B cell (primary cell): ENCODE data around the gene ZNF592. TPM values are rescaled to one million over a fixed set of nuclear protein-coding genes. Genes with fewer than 3 reads are reported as not detected.

ENCODE experiments used
- ATAC-seq: fragments of 200-7000 bp; cut with Tn5 transposase; one replicate; pipeline ENCODE4 v1.10.0; 2021; ENCODE audit warnings: low read depth, mild to moderate bottlenecking, moderate number of reproducible peaks, moderate library complexity
- CTCF ChIA-PET: fragments of 350-600 bp; sonication (Branson Sonifier 250); formaldehyde crosslinking; loops from one replicate; lab custom pipeline; 2021; ENCODE audit warnings: antibody characterized with exemption, inconsistent platforms; lab: Charles Lee
- POLR2A ChIA-PET: fragments of 350-600 bp; sonication (Branson Sonifier 250); formaldehyde crosslinking; loops from one replicate; lab custom pipeline; 2021; ENCODE audit warnings: antibody characterized with exemption; lab: Charles Lee
- DNase-seq: peaks from one replicate; pipeline ENCODE4 v3.0.0; 2013
- H2AFZ ChIP-seq: 2 replicates; pipeline ENCODE4 v1.6.1; 2012; ENCODE audit warnings: mild to moderate bottlenecking, low read depth, low read length; ENCODE audit not compliant: insufficient read depth, poor library complexity, severe bottlenecking
- H3K27ac ChIP-seq, 2 donors: 1 replicate in 1 of 2; 2 replicates in 1 of 2; pipeline ENCODE4 v1.5.1; 2012 to 2013; ENCODE audit warnings: low read length in 2 of 2, mild to moderate bottlenecking in 2 of 2, moderate library complexity in 1 of 2
- H3K27me3 ChIP-seq, 4 experiments: fragments of 200-600 bp in 1 of 4; sonication (generic) in 1 of 4; replicated peaks in 1 of 4; 1 replicate in 2 of 4; 2 replicates in 2 of 4; pipeline versions ENCODE4 v1.6.1 to v1.7.0; 2013 to 2016; ENCODE audit warnings: low read length in 3 of 4, mild to moderate bottlenecking in 2 of 4, mixed read lengths in 1 of 4, moderate library complexity in 1 of 4; ENCODE audit not compliant: insufficient read depth in 4 of 4, control insufficient read depth in 3 of 4; ENCODE audit errors: control extremely low read depth in 1 of 4
- H3K36me3 ChIP-seq, 2 experiments: replicated peaks in 1 of 2; 1 replicate in 1 of 2; 2 replicates in 1 of 2; pipeline versions ENCODE4 v1.6.1 to v1.7.1; 2013; ENCODE audit warnings: low read length in 1 of 2; ENCODE audit not compliant: insufficient read depth in 2 of 2, control insufficient read depth in 1 of 2; ENCODE audit errors: control extremely low read depth in 1 of 2, extremely low read depth in 1 of 2
- H3K4me1 ChIP-seq, 2 donors: fragments of 200-600 bp in 1 of 2; sonication (generic) in 1 of 2; 1 replicate in 1 of 2; 2 replicates in 1 of 2; pipeline versions ENCODE4 v1.5.1 to v1.6.1; 2013 to 2017; ENCODE audit warnings: low read length in 2 of 2; ENCODE audit not compliant: control insufficient read depth in 2 of 2, insufficient read depth in 2 of 2
- H3K4me2 ChIP-seq: replicated peaks from 2 replicates; pipeline ENCODE3; 2012; ENCODE audit warnings: mild to moderate bottlenecking, low read depth, low read length; ENCODE audit not compliant: poor library complexity, severe bottlenecking
- H3K4me3 ChIP-seq, 5 experiments: fragments of 200-600 bp in 1 of 5; sonication (generic) in 1 of 5; 1 replicate in 3 of 5; 2 replicates in 2 of 5; pipeline versions ENCODE4 v1.5.1 to v1.7.0; 2011 to 2016; ENCODE audit warnings: low read length in 4 of 5, mild to moderate bottlenecking in 4 of 5, low read depth in 2 of 5, control low read depth in 1 of 5, moderate library complexity in 1 of 5; ENCODE audit not compliant: insufficient read depth in 1 of 5; ENCODE audit errors: control extremely low read depth in 1 of 5, extremely low read depth in 1 of 5
- H3K79me2 ChIP-seq: fragments of 200-600 bp; sonication (generic); one replicate; pipeline ENCODE4 v1.6.0; 2016; ENCODE audit warnings: low read length; ENCODE audit not compliant: control insufficient read depth, insufficient read depth
- H3K9ac ChIP-seq: fragments of 200-600 bp; sonication (generic); 2 replicates; pipeline ENCODE4 v1.6.1; 2017; ENCODE audit warnings: mild to moderate bottlenecking, low read length, moderate library complexity
- H3K9me3 ChIP-seq, 3 donors: one replicate each; pipeline versions ENCODE4 v1.6.1 to v1.7.1; 2013; ENCODE audit warnings: low read length in 2 of 3; ENCODE audit not compliant: control insufficient read depth in 2 of 3, insufficient read depth in 1 of 3; ENCODE audit errors: control extremely low read depth in 1 of 3
- H4K20me1 ChIP-seq: 2 replicates; pipeline ENCODE4 v1.6.0; 2012; ENCODE audit warnings: mild to moderate bottlenecking, low read length; ENCODE audit not compliant: insufficient read depth, control insufficient read depth, poor library complexity, severe bottlenecking
- H3K27ac Mint-ChIP-seq: one replicate; pipeline ENCODE4 v1.8.0; 2021; ENCODE audit warnings: mixed read lengths
- H3K27me3 Mint-ChIP-seq: one replicate; pipeline ENCODE4 v1.8.0; 2021; ENCODE audit warnings: mixed read lengths
- H3K4me1 Mint-ChIP-seq: one replicate; pipeline ENCODE4 v1.8.0; 2021; ENCODE audit warnings: mixed read lengths
- H3K4me3 Mint-ChIP-seq: one replicate; pipeline ENCODE4 v1.8.0; 2021; ENCODE audit warnings: mixed read lengths
- H3K9me3 Mint-ChIP-seq: one replicate; pipeline ENCODE4 v1.8.0; 2022; ENCODE audit warnings: mixed read lengths; ENCODE audit not compliant: insufficient read depth
- EZH2 ChIP-seq: IDR thresholded peaks from 2 replicates; pipeline ENCODE4 v1.6.1; 2012; ENCODE audit warnings: borderline replicate concordance, low read depth, mild to moderate bottlenecking, moderate library complexity, low read length; ENCODE audit not compliant: insufficient read depth, poor library complexity, severe bottlenecking
- WGBS: methylation state at CpG from one replicate; pipeline ENCODE4 v1.1.5; 2013; ENCODE audit warnings: missing lambda C conversion rate; ENCODE audit not compliant: insufficient coverage; 5-methylcytosine and 5-hydroxymethylcytosine counted together
- intact Hi-C: fragments of 100-400 bp; cut with micrococcal nuclease; formaldehyde crosslinking; loops from one replicate; pipeline ENCODE4 v1.10.0; 2022
- polyA plus RNA-seq: library from polyadenylated mRNA; depleted of rRNA; stranded (reverse); fragments of >200 nt; gene quantifications from 2 replicates; pipeline ENCODE4 v1.2.3, GENCODE V29; 2012
- total RNA-seq, 2 donors: library from RNA; stranded (reverse); fragments of 120-200 nt in 1 of 2; gene quantifications; 1 replicate in 1 of 2; 2 replicates in 1 of 2; pipeline versions ENCODE4 v1.2.3 to v1.2.4, GENCODE V29; 2013 to 2022
- TF ChIP-seq, protein P1 (sequence below): fragments of 200-600 bp; IDR thresholded peaks from one replicate; pipeline ENCODE4 v1.8.0; 2022; ENCODE audit warnings: antibody characterized with exemption, mild to moderate bottlenecking

The ZNF592 gene
- total and polyA plus RNA-seq, 2 donors (not counting 1 experiment from before 2014, with no cell fraction given): 35.8 to 64.4 TPM

DNA sequence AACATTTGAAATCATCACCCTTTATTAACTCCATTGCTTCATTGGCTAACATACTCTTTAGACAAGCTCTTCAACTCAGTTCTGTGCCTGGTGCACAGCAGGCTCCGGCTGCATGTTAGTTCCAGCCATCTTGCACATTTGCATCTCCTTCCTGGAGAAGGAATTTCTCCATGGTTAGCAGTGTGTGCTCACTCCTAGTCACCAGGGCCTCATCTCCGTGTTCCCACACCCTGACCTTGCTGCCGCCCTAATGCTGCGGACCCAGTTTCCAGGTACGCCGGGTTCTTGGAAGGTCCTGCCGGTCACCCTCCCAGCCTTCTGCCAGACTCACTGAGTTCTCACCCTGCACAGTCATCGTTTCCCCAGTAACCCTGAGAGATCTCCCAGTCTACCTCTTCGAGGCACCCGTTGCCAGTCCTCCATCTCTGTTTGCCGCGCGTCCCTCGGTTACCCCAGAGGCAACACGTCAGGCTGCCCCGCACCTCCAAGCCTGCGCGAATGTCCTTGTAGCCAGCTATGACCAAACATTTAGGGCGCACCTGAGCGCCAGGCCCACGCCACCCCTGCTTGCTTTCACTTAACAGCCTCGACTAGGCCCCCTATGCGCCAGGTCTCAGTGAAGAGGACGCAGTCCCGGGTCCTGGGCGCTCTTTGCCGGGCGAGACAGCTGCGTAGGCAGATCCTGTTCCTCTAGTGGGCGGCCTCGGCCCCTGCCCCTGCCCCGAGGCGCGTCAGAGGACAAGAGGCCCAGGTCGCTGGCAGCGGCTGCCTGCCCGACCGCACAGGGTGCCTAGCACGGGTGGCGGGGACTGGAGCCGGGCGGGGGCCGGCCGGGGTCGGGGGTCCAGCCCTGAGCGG, 747 bp upstream of the ZNF592 start:
- DNase-seq: peak; percentile 88
- H3K36me3 ChIP-seq: peaks cover 0 to 3% of the 10 kb centered on the region in 2 experiments
- H3K27me3 Mint-ChIP-seq: no peaks in the 10 kb centered on the region
- H3K27ac ChIP-seq: peak overlapping the region; percentile 86 to 97
- no peaks in the 10 kb centered on the region for H3K9me3 ChIP-seq
- ATAC-seq: peak; percentile 52
- under 1% methylated on average over 46 of the region's 46 CpGs for WGBS
- peaks cover 50 to 64% of the 10 kb centered on the region in 2 donors for H3K4me1 ChIP-seq
- H4K20me1 ChIP-seq: peaks cover 38% of the 10 kb centered on the region
- peak overlapping the region; percentile 98 for H3K27ac Mint-ChIP-seq
- intact Hi-C loops: loop anchor here (1.0 to 5.0 kb wide), 6 partner anchors 12 to 235 kb away; partner anchors contain the start of genes NMB, PDE8A, SEC11A and WDR73
- ChIA-PET POLR2A (interaction anchor here (0.5 to 4.8 kb wide), 8 partner anchors 8 to 113 kb away, joined by 3 to 49 read pairs (median 6); partner anchors contain the start of genes NMB, SEC11A and WDR73), CTCF (interaction anchor here (0.7 to 3.5 kb wide), 9 partner anchors 12 to 178 kb away, joined by 3 to 21 read pairs (median 8); partner anchors contain the start of gene SEC11A)
- H2AFZ ChIP-seq: peak overlapping the region; percentile 96
- no peaks in the 10 kb centered on the region for H3K27me3 ChIP-seq
- TF ChIP-seq, protein P1, sequence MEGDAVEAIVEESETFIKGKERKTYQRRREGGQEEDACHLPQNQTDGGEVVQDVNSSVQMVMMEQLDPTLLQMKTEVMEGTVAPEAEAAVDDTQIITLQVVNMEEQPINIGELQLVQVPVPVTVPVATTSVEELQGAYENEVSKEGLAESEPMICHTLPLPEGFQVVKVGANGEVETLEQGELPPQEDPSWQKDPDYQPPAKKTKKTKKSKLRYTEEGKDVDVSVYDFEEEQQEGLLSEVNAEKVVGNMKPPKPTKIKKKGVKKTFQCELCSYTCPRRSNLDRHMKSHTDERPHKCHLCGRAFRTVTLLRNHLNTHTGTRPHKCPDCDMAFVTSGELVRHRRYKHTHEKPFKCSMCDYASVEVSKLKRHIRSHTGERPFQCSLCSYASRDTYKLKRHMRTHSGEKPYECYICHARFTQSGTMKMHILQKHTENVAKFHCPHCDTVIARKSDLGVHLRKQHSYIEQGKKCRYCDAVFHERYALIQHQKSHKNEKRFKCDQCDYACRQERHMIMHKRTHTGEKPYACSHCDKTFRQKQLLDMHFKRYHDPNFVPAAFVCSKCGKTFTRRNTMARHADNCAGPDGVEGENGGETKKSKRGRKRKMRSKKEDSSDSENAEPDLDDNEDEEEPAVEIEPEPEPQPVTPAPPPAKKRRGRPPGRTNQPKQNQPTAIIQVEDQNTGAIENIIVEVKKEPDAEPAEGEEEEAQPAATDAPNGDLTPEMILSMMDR: no peak
- no peak for TF ChIP-seq EZH2
- H3K79me2 ChIP-seq: peaks cover 83% of the 10 kb centered on the region
- peak overlapping the region; percentile 97 for H3K9ac ChIP-seq
- H3K4me3 Mint-ChIP-seq: peak overlapping the region; percentile 100
- no peaks in the 10 kb centered on the region for H3K9me3 Mint-ChIP-seq
- H3K4me1 Mint-ChIP-seq: peaks cover 60% of the 10 kb centered on the region
- peak overlapping the region; percentile 95 for H3K4me2 ChIP-seq
- peak overlapping the region; percentile 69 to 93 (median 78) for H3K4me3 ChIP-seq
